Measurements from ENCODE around the gene CHEK1. TPM values are rescaled to one million over a fixed set of nuclear protein-coding genes. Genes with fewer than 3 reads are reported as not detected.

Gene CHEK1
- total RNA-seq, 1 experiment from 2014 or later: 142 TPM

GRCh38 chr11:125679397-125679796 lies 54.4 kb downstream of the CHEK1 start:
- peaks cover 28% of the 10 kb centered on the region for H3K36me3 Mint-ChIP-seq (ENCODE audit: insufficient read depth, unreplicated experiment)
- no peaks in the 10 kb centered on the region for H3K9me3 ChIP-seq
- no peak overlapping the region for H3K4me3 Mint-ChIP-seq (ENCODE audit: unreplicated experiment)
- no TSS peak for BruUV-seq (replicated peaks)
- ChIA-PET POLR2A (no interaction called here), CTCF (interaction anchor here (0.7 kb wide), 1 partner anchor 23 kb away, joined by 3 read pairs; no protein-coding TSS in a partner anchor)
- no peaks in the 10 kb centered on the region for H3K27me3 Mint-ChIP-seq (ENCODE audit: insufficient read depth, unreplicated experiment)
- no peak overlapping the region for H3K27ac Mint-ChIP-seq (ENCODE audit: unreplicated experiment)
- DNase-seq: no peak
- H3K4me1 ChIP-seq: peaks cover 5% of the 10 kb centered on the region; the same call in 1 of the 2 replicates
- no peaks in the 10 kb centered on the region for H3K9me3 Mint-ChIP-seq (ENCODE audit: unreplicated experiment)
- intact Hi-C loops (cut with micrococcal nuclease; ENCODE audit: unreplicated experiment): no loop called here
- H3K27me3 ChIP-seq (replicated peaks; ENCODE audit: control insufficient read depth, insufficient read depth, low read length): no peaks in the 10 kb centered on the region
- TF ChIP-seq, protein P1, sequence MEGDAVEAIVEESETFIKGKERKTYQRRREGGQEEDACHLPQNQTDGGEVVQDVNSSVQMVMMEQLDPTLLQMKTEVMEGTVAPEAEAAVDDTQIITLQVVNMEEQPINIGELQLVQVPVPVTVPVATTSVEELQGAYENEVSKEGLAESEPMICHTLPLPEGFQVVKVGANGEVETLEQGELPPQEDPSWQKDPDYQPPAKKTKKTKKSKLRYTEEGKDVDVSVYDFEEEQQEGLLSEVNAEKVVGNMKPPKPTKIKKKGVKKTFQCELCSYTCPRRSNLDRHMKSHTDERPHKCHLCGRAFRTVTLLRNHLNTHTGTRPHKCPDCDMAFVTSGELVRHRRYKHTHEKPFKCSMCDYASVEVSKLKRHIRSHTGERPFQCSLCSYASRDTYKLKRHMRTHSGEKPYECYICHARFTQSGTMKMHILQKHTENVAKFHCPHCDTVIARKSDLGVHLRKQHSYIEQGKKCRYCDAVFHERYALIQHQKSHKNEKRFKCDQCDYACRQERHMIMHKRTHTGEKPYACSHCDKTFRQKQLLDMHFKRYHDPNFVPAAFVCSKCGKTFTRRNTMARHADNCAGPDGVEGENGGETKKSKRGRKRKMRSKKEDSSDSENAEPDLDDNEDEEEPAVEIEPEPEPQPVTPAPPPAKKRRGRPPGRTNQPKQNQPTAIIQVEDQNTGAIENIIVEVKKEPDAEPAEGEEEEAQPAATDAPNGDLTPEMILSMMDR (IDR thresholded peaks at IDR 0.05; ENCODE audit: insufficient read depth in 1 of 2, low read depth in 1 of 2, low read length in 1 of 2, severe bottlenecking in 1 of 2, unreplicated experiment in 1 of 2): peak; percentile 15 to 50
- peaks cover 6% of the 10 kb centered on the region for H3K36me3 ChIP-seq (ENCODE audit: control insufficient read depth, insufficient read depth, low read length)
- no peaks in the 10 kb centered on the region for H3K4me1 Mint-ChIP-seq (ENCODE audit: low read depth, unreplicated experiment)
- H3K4me3 ChIP-seq (ENCODE audit: low read depth, low read length): no peak overlapping the region

GRCh38 chr11:125679837-125680236 lies 54.9 kb downstream of the CHEK1 start:
- no peaks in the 10 kb centered on the region for H3K9me3 ChIP-seq
- ChIA-PET POLR2A (no interaction called here), CTCF (interaction anchor here (0.7 kb wide), 1 partner anchor 22 kb away, joined by 3 read pairs; no protein-coding TSS in a partner anchor)
- BruUV-seq (replicated peaks): no TSS peak
- peaks cover 6% of the 10 kb centered on the region for H3K36me3 ChIP-seq (ENCODE audit: control insufficient read depth, insufficient read depth, low read length)
- peaks cover 5% of the 10 kb centered on the region; the same call in 1 of the 2 replicates for H3K4me1 ChIP-seq
- DNase-seq: no peak
- no peaks in the 10 kb centered on the region for H3K27me3 ChIP-seq (replicated peaks; ENCODE audit: control insufficient read depth, insufficient read depth, low read length)
- Mint-ChIP-seq H3K27me3 (ENCODE audit: insufficient read depth, unreplicated experiment) (no peaks in the 10 kb centered on the region), H3K27ac (ENCODE audit: unreplicated experiment) (no peak overlapping the region), H3K9me3 (ENCODE audit: unreplicated experiment) (no peaks in the 10 kb centered on the region), H3K36me3 (ENCODE audit: insufficient read depth, unreplicated experiment) (peaks cover 28% of the 10 kb centered on the region), H3K4me3 (ENCODE audit: unreplicated experiment) (no peak overlapping the region), H3K4me1 (ENCODE audit: low read depth, unreplicated experiment) (peaks cover 1% of the 10 kb centered on the region)
- no peak overlapping the region for H3K4me3 ChIP-seq (ENCODE audit: low read depth, low read length)
- TF ChIP-seq, protein P1 (IDR thresholded peaks at IDR 0.05; ENCODE audit: insufficient read depth in 1 of 2, low read depth in 1 of 2, low read length in 1 of 2, severe bottlenecking in 1 of 2, unreplicated experiment in 1 of 2): no peak
- intact Hi-C loops (cut with micrococcal nuclease; ENCODE audit: unreplicated experiment): no loop called here

DNA sequence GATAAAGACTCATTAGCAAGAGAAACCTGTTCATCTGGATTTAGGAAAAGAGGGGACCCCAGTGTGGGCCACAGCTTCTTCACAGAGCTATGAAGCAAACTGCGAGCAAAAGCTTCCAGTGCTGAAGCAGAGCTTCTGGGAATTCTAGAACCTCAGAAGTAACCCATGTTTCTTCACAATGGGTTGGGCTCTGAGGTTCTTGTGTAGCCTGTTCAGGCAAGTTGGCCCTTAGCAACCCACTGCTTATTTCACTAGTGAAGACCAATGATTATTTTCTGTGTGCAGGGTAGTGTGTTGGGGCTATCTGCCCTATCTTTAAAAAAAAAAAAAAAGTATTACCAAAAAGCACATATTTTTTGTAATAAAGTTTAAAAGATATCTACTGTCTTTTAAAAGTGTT lies 55.8 kb downstream of the CHEK1 start, which contains the start of gene ACRV1:
Gene ACRV1 (minus strand): TSS at position 101 of the 400 bp plus-strand sequence. CDS start 67 bp downstream, at position 34.
- H3K36me3 ChIP-seq (ENCODE audit: control insufficient read depth, insufficient read depth, low read length): peaks cover 6% of the 10 kb centered on the region
- Mint-ChIP-seq H3K4me3 (ENCODE audit: unreplicated experiment) (no peak within 1 kb of the TSS), H3K9me3 (ENCODE audit: unreplicated experiment) (no peaks in the 10 kb centered on the region), H3K4me1 (ENCODE audit: low read depth, unreplicated experiment) (peaks cover 10% of the 10 kb centered on the region), H3K36me3 (ENCODE audit: insufficient read depth, unreplicated experiment) (peaks cover 28% of the 10 kb centered on the region), H3K27ac (ENCODE audit: unreplicated experiment) (no peak within 1 kb of the TSS), H3K27me3 (ENCODE audit: insufficient read depth, unreplicated experiment) (no peaks in the 10 kb centered on the region)
- TF ChIP-seq, protein P1 (IDR thresholded peaks at IDR 0.05; ENCODE audit: insufficient read depth in 1 of 2, low read depth in 1 of 2, low read length in 1 of 2, severe bottlenecking in 1 of 2, unreplicated experiment in 1 of 2): no peak
- intact Hi-C loops (cut with micrococcal nuclease; ENCODE audit: unreplicated experiment): no loop called here
- no peaks in the 10 kb centered on the region for H3K27me3 ChIP-seq (replicated peaks; ENCODE audit: control insufficient read depth, insufficient read depth, low read length)
- H3K9me3 ChIP-seq: no peaks in the 10 kb centered on the region
- BruUV-seq (replicated peaks): no TSS peak
- ChIA-PET POLR2A (no interaction called here), CTCF (no interaction called here)
- peaks cover 13% of the 10 kb centered on the region for H3K4me1 ChIP-seq
- no peak within 1 kb of the TSS for H3K4me3 ChIP-seq (ENCODE audit: low read depth, low read length)
- no peak for DNase-seq

Data from Caco-2 (cell line).